IMR-90 (cell line): ENCODE data around the gene TMEM141.

Experiments
- BHLHE40 ChIP-seq: fragments of 150-350 bp; IDR thresholded peaks from 2 replicates; pipeline ENCODE4 v1.6.1; 2016; ENCODE audit warnings: mild to moderate bottlenecking, low read depth, low read length
- CEBPB ChIP-seq: IDR thresholded peaks from 2 replicates; pipeline ENCODE4 v1.6.1; 2012; ENCODE audit warnings: low read depth, low read length, improper control_type of control experiment
- POLR2A ChIP-seq: IDR thresholded peaks from 2 replicates; pipeline ENCODE4 v1.6.1; 2012; ENCODE audit warnings: mild to moderate bottlenecking, low read depth, low read length
- RCOR1 ChIP-seq: IDR thresholded peaks from 2 replicates; pipeline ENCODE4 v1.6.1; 2012; ENCODE audit warnings: mild to moderate bottlenecking, low read length, improper control_type of control experiment; ENCODE audit not compliant: insufficient replicate concordance
- TF ChIP-seq, protein P1 (sequence below): conservative IDR thresholded peaks from 2 replicates; pipeline ENCODE4 v1.5.1; 2012; ENCODE audit warnings: mild to moderate bottlenecking, low read depth, low read length, improper control_type of control experiment

DNA sequence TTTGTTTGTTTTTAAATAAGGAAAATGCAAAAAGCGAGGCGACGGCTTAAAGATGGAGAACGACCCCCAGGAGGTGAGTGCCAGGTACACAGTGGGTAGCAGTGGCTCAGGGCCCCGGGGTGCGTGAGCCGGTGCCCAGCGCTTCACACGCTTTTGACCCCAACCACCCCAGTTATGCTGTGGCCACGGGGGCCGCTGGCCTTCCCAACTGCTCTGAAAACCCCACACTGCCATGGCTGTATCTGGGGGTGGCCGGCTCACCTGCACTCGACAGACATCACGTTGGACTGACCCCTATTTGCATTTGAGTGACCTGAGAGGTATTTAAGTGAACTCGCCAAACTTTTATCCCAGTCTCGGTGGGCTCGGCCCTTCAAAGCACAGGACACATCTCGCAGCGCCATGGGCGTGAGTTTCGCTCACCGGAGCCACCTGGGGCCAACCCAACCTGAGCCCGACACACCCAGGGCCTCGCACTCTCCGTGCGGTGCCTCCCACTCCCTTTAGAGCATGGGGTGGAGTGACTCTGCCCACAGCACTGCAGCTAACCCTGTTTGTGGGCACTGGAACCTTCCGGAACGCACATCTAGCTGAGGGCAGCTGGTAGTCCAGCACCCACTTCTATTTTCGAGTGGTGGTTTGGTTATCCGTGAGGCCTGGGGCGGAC, 37.5 kb downstream of the TMEM141 start:
- TF ChIP-seq, protein P1, sequence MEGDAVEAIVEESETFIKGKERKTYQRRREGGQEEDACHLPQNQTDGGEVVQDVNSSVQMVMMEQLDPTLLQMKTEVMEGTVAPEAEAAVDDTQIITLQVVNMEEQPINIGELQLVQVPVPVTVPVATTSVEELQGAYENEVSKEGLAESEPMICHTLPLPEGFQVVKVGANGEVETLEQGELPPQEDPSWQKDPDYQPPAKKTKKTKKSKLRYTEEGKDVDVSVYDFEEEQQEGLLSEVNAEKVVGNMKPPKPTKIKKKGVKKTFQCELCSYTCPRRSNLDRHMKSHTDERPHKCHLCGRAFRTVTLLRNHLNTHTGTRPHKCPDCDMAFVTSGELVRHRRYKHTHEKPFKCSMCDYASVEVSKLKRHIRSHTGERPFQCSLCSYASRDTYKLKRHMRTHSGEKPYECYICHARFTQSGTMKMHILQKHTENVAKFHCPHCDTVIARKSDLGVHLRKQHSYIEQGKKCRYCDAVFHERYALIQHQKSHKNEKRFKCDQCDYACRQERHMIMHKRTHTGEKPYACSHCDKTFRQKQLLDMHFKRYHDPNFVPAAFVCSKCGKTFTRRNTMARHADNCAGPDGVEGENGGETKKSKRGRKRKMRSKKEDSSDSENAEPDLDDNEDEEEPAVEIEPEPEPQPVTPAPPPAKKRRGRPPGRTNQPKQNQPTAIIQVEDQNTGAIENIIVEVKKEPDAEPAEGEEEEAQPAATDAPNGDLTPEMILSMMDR, result no peak
- TF ChIP-seq BHLHE40 (no peak), POLR2A (no peak), RCOR1 (no peak), CEBPB (no peak)
